Measurements from ENCODE around the gene VPS51. TPM values are rescaled to one million over a fixed set of nuclear protein-coding genes. Genes with fewer than 3 reads are reported as not detected.

Gene VPS51
- polyA plus RNA-seq, 1 donor from 2014 or later = 230 TPM

DNA sequence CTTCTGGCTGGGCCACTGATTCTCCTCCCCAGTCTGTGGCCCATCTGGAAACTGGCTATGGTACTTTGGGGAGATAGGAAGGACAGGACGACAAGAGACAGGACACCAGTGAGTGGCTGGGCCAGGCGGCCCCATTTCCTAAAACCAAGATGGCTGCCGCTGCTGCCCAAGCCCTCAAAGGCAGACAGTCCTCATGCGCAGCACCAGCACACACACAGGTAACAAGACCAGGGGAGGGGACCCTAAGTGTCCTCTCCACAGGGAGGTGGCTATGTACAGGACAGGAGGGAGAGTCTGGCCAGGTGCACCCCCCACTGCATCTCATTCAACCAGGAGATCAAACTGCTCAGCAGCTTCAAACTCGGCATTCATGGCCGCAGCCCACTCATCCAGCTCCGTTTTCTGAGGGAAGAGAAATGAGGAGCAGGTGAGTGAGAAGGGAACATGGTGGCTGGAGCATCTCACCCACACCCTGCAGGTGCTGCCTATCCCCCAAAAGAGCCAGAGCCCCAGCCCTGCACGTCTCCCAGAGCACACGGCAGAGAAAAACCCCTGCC lies 17.1 kb upstream of the VPS51 start:
- no peak overlapping the region for H3K4me2 ChIP-seq (ENCODE audit: low read length)
- no peak overlapping the region for H3K9ac ChIP-seq (ENCODE audit: low read length)
- H3F3A ChIP-seq (ENCODE audit: insufficient read depth, low read length, poor library complexity, severe bottlenecking) = no peaks in the 10 kb centered on the region
- H3K9me3 ChIP-seq (ENCODE audit: low read length) = no peaks in the 10 kb centered on the region
- no peaks in the 10 kb centered on the region for H3K36me3 ChIP-seq (ENCODE audit: insufficient read depth, low read length)
- no peaks in the 10 kb centered on the region for H3K27me3 ChIP-seq (ENCODE audit: insufficient read depth, low read depth, low read length)
- no peak overlapping the region for H3K4me3 ChIP-seq (ENCODE audit: low read length)
- H4K20me1 ChIP-seq (ENCODE audit: insufficient read depth) = no peaks in the 10 kb centered on the region
- peaks cover 13% of the 10 kb centered on the region for H3K79me2 ChIP-seq (replicated peaks; ENCODE audit: insufficient read depth, low read length)
- no peaks in the 10 kb centered on the region for H3K9me2 ChIP-seq (ENCODE audit: insufficient read depth, low read length)
- TF ChIP-seq SMC3 (conservative IDR thresholded peaks at IDR 0.05; ENCODE audit: poor library complexity) (no peak), MXI1 (conservative IDR thresholded peaks at IDR 0.05; ENCODE audit: poor library complexity, severe bottlenecking) (no peak), EP300 (conservative IDR thresholded peaks at IDR 0.05; ENCODE audit: poor library complexity, severe bottlenecking) (no peak), TAF1 (IDR thresholded peaks at IDR 0.05; ENCODE audit: low read depth) (no peak), POLR2AphosphoS5 (IDR thresholded peaks at IDR 0.05) (no peak), EZH2 (IDR thresholded peaks at IDR 0.05; ENCODE audit: borderline replicate concordance, insufficient read depth, low read length, poor library complexity, severe bottlenecking) (no peak), RAD21 (conservative IDR thresholded peaks at IDR 0.05) (no peak)
- TF ChIP-seq, protein P1, sequence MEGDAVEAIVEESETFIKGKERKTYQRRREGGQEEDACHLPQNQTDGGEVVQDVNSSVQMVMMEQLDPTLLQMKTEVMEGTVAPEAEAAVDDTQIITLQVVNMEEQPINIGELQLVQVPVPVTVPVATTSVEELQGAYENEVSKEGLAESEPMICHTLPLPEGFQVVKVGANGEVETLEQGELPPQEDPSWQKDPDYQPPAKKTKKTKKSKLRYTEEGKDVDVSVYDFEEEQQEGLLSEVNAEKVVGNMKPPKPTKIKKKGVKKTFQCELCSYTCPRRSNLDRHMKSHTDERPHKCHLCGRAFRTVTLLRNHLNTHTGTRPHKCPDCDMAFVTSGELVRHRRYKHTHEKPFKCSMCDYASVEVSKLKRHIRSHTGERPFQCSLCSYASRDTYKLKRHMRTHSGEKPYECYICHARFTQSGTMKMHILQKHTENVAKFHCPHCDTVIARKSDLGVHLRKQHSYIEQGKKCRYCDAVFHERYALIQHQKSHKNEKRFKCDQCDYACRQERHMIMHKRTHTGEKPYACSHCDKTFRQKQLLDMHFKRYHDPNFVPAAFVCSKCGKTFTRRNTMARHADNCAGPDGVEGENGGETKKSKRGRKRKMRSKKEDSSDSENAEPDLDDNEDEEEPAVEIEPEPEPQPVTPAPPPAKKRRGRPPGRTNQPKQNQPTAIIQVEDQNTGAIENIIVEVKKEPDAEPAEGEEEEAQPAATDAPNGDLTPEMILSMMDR (IDR thresholded peaks at IDR 0.05; ENCODE audit: poor library complexity, severe bottlenecking) = no peak
- TF ChIP-seq, protein P2, sequence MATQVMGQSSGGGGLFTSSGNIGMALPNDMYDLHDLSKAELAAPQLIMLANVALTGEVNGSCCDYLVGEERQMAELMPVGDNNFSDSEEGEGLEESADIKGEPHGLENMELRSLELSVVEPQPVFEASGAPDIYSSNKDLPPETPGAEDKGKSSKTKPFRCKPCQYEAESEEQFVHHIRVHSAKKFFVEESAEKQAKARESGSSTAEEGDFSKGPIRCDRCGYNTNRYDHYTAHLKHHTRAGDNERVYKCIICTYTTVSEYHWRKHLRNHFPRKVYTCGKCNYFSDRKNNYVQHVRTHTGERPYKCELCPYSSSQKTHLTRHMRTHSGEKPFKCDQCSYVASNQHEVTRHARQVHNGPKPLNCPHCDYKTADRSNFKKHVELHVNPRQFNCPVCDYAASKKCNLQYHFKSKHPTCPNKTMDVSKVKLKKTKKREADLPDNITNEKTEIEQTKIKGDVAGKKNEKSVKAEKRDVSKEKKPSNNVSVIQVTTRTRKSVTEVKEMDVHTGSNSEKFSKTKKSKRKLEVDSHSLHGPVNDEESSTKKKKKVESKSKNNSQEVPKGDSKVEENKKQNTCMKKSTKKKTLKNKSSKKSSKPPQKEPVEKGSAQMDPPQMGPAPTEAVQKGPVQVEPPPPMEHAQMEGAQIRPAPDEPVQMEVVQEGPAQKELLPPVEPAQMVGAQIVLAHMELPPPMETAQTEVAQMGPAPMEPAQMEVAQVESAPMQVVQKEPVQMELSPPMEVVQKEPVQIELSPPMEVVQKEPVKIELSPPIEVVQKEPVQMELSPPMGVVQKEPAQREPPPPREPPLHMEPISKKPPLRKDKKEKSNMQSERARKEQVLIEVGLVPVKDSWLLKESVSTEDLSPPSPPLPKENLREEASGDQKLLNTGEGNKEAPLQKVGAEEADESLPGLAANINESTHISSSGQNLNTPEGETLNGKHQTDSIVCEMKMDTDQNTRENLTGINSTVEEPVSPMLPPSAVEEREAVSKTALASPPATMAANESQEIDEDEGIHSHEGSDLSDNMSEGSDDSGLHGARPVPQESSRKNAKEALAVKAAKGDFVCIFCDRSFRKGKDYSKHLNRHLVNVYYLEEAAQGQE (IDR thresholded peaks at IDR 0.05; ENCODE audit: borderline replicate concordance) = no peak
- no peak overlapping the region for H3K27ac ChIP-seq (ENCODE audit: low read length)
- no peak overlapping the region for H2AFZ ChIP-seq (ENCODE audit: low read depth, low read length)

DNA sequence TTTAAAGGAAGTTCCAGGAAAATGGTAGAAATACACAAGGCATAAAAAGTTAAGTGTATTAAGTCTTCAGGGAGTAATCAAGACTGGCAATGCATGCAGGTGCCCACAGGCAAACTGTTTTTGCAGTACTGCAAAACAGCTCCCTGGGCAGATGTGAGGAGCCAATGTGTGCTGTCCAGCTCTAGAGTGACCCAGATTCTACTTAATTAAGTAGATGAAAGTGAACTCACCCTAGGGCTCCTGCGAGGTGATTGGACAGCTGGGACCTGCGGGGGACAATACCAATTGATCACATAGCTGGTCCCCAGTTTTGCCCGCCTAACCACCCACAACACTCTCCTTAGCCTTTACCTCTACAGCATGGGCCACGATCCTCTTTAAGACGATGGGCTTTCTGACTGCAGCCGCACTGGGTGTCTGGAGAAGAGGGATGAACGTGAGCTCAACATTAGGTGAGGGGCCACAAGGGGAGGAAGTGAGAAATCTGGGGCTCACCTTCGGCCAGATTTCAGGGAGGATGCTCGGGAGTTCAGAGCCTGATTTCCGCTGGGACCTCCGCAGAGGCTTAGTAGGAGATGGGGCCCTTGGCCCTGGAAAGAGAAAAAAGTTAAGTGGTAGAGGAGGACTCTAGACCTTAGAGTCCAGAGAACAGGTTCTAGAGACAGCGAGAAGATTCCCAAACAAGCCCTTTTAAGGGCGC lies 12.7 kb upstream of the VPS51 start:
- H3K27me3 ChIP-seq (ENCODE audit: insufficient read depth, low read depth, low read length) = no peaks in the 10 kb centered on the region
- no peaks in the 10 kb centered on the region for H3K9me2 ChIP-seq (ENCODE audit: insufficient read depth, low read length)
- H3K36me3 ChIP-seq (ENCODE audit: insufficient read depth, low read length) = no peaks in the 10 kb centered on the region
- TF ChIP-seq, protein P1 (IDR thresholded peaks at IDR 0.05; ENCODE audit: poor library complexity, severe bottlenecking) = no peak
- no peak for TF ChIP-seq TAF1 (IDR thresholded peaks at IDR 0.05; ENCODE audit: low read depth)
- no peak for TF ChIP-seq SMC3 (conservative IDR thresholded peaks at IDR 0.05; ENCODE audit: poor library complexity)
- no peak for TF ChIP-seq EZH2 (IDR thresholded peaks at IDR 0.05; ENCODE audit: borderline replicate concordance, insufficient read depth, low read length, poor library complexity, severe bottlenecking)
- no peak for TF ChIP-seq EP300 (conservative IDR thresholded peaks at IDR 0.05; ENCODE audit: poor library complexity, severe bottlenecking)
- TF ChIP-seq, protein P2 (IDR thresholded peaks at IDR 0.05; ENCODE audit: borderline replicate concordance) = no peak
- no peak for TF ChIP-seq RAD21 (conservative IDR thresholded peaks at IDR 0.05)
- TF ChIP-seq POLR2AphosphoS5 (IDR thresholded peaks at IDR 0.05) = no peak
- TF ChIP-seq MXI1 (conservative IDR thresholded peaks at IDR 0.05; ENCODE audit: poor library complexity, severe bottlenecking) = no peak
- peak overlapping the region; percentile 84 for H3K9ac ChIP-seq (ENCODE audit: low read length)
- no peak overlapping the region for H3K27ac ChIP-seq (ENCODE audit: low read length)
- no peaks in the 10 kb centered on the region for H4K20me1 ChIP-seq (ENCODE audit: insufficient read depth)
- no peak overlapping the region for H2AFZ ChIP-seq (ENCODE audit: low read depth, low read length)
- H3F3A ChIP-seq (ENCODE audit: insufficient read depth, low read length, poor library complexity, severe bottlenecking) = no peaks in the 10 kb centered on the region
- peaks cover 23% of the 10 kb centered on the region for H3K79me2 ChIP-seq (replicated peaks; ENCODE audit: insufficient read depth, low read length)
- H3K4me3 ChIP-seq (ENCODE audit: low read length) = peak overlapping the region; percentile 84
- peak overlapping the region; percentile 6 for H3K4me2 ChIP-seq (ENCODE audit: low read length)
- H3K9me3 ChIP-seq (ENCODE audit: low read length) = no peaks in the 10 kb centered on the region

Measured in neural cell (in vitro differentiated cells).